ENCODE measurements around the gene RPTOR. TPM values are rescaled to one million over a fixed set of nuclear protein-coding genes. Genes with fewer than 3 reads are reported as not detected.

The RPTOR gene
- total and polyA plus RNA-seq, 2 experiments from 2014 or later = 6.6 to 16.1 TPM

DNA sequence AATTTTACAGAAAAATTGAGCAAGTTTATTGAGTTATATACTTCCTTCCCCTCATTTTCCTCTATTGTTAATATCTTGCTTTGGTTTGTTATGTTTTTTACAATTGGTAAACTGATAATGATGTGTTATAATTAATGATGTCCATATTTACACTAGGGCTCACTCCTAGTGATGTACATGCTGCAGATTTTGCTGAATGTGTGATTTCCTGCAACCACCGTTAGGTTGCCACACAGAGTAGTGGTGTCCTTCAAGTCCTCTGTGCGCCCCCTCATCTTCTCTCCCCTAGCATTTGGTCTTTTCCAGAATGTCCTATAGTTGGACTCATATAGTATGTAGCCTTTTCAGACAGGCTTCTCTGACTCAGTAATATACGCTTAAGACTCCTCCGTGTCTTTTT is 167.5 kb downstream of the RPTOR start:
- Histone ChIP-seq H3K27ac (no peak overlapping the region), H3K36me3 (ENCODE audit: low read depth) (no peaks in the 10 kb centered on the region), H3K9ac (no peak overlapping the region), H2AFZ (no peak overlapping the region), H3K4me3 (no peak overlapping the region), H3K27me3 (replicated peaks; ENCODE audit: insufficient read depth) (no peaks in the 10 kb centered on the region), H3K9me2 (ENCODE audit: insufficient read depth) (no peaks in the 10 kb centered on the region), H3F3A (ENCODE audit: insufficient read depth) (no peaks in the 10 kb centered on the region), H3K9me3 (ENCODE audit: low read depth) (no peaks in the 10 kb centered on the region), H3K79me2 (ENCODE audit: insufficient read depth) (peaks cover 74% of the 10 kb centered on the region), H3K4me2 (ENCODE audit: unreplicated experiment) (no peak overlapping the region), H3K4me1 (ENCODE audit: insufficient read depth) (no peaks in the 10 kb centered on the region), H4K20me1 (ENCODE audit: insufficient read depth) (no peaks in the 10 kb centered on the region)
- TF ChIP-seq EZH2 (IDR thresholded peaks at IDR 0.05; ENCODE audit: insufficient read depth, poor library complexity, severe bottlenecking) (no peak), EZH2phosphoT487 (IDR thresholded peaks at IDR 0.05; ENCODE audit: insufficient read depth, low read depth) (no peak)
- no peak for DNase-seq
- 97 to 98% methylated on average over 4 of the region's 4 CpGs for WGBS, 2 experiments (ENCODE audit: low coverage in 1 of 2, low lambda C conversion rate in 2 of 2, missing lambda C conversion rate in 2 of 2)
- in situ Hi-C loops (cut with MboI) = no loop called here

DNA sequence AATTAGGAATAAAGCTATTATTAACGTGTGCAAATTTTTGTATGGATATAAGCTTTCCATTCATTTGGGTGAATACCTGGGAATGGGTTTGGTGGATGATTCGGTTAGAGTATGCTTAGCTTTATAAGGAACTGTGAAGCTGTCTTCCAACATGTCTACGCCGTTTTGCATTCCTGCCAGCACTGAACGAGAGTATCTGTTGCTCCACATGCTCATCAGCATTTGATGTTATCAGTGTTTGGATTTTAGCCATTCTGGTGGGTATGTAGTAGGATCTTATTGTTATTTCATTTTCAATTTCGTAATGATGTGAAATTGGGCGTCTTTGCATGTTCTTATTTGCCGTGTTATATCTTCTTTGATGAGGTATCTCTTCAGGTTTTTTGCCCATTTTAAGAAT is 168.0 kb downstream of the RPTOR start:
- Histone ChIP-seq H3K79me2 (ENCODE audit: insufficient read depth) (peaks cover 74% of the 10 kb centered on the region), H3K9ac (no peak overlapping the region), H3K27me3 (replicated peaks; ENCODE audit: insufficient read depth) (no peaks in the 10 kb centered on the region), H3K9me2 (ENCODE audit: insufficient read depth) (no peaks in the 10 kb centered on the region), H3K9me3 (ENCODE audit: low read depth) (no peaks in the 10 kb centered on the region), H3K4me2 (ENCODE audit: unreplicated experiment) (no peak overlapping the region), H3K4me1 (ENCODE audit: insufficient read depth) (no peaks in the 10 kb centered on the region), H3K4me3 (no peak overlapping the region), H4K20me1 (ENCODE audit: insufficient read depth) (no peaks in the 10 kb centered on the region), H3K27ac (no peak overlapping the region), H3F3A (ENCODE audit: insufficient read depth) (no peaks in the 10 kb centered on the region), H2AFZ (no peak overlapping the region), H3K36me3 (ENCODE audit: low read depth) (no peaks in the 10 kb centered on the region)
- TF ChIP-seq EZH2 (IDR thresholded peaks at IDR 0.05; ENCODE audit: insufficient read depth, poor library complexity, severe bottlenecking) = no peak
- 91 to 92% methylated on average over 8 of the region's 8 CpGs for whole genome bisulfite sequencing, 2 experiments (ENCODE audit: low coverage in 1 of 2, low lambda C conversion rate in 2 of 2, missing lambda C conversion rate in 2 of 2)
- in situ Hi-C loops (cut with MboI) = no loop called here
- no peak for DNase-seq

- no peak for DNase-seq
- Histone ChIP-seq H3K9me3 (ENCODE audit: low read depth) (no peaks in the 10 kb centered on the region), H4K20me1 (ENCODE audit: insufficient read depth) (no peaks in the 10 kb centered on the region), H3K36me3 (ENCODE audit: low read depth) (no peaks in the 10 kb centered on the region), H3K9ac (no peak overlapping the region), H3K27ac (no peak overlapping the region), H3K27me3 (replicated peaks; ENCODE audit: insufficient read depth) (no peaks in the 10 kb centered on the region), H3K4me3 (no peak overlapping the region), H3F3A (ENCODE audit: insufficient read depth) (no peaks in the 10 kb centered on the region), H3K4me2 (ENCODE audit: unreplicated experiment) (no peak overlapping the region), H3K9me2 (ENCODE audit: insufficient read depth) (no peaks in the 10 kb centered on the region), H3K79me2 (ENCODE audit: insufficient read depth) (peaks cover 85% of the 10 kb centered on the region), H3K4me1 (ENCODE audit: insufficient read depth) (0 out of 2 replicates have a peak, but pooled peaks cover 4% of the 10 kb centered on the region), H2AFZ (no peak overlapping the region)
- TF ChIP-seq EZH2 (IDR thresholded peaks at IDR 0.05; ENCODE audit: insufficient read depth, poor library complexity, severe bottlenecking) = no peak
- TF ChIP-seq EZH2phosphoT487 (IDR thresholded peaks at IDR 0.05; ENCODE audit: insufficient read depth, low read depth) = no peak
- WGBS, 2 experiments (ENCODE audit: low coverage in 1 of 2, low lambda C conversion rate in 2 of 2, missing lambda C conversion rate in 2 of 2) = 94% methylated on average over 10 of the region's 10 CpGs
- in situ Hi-C loops (cut with MboI) = no loop called here
Measured at GRCh38 chr17:80716986-80717719, 172.5 kb downstream of the RPTOR start.

DNA sequence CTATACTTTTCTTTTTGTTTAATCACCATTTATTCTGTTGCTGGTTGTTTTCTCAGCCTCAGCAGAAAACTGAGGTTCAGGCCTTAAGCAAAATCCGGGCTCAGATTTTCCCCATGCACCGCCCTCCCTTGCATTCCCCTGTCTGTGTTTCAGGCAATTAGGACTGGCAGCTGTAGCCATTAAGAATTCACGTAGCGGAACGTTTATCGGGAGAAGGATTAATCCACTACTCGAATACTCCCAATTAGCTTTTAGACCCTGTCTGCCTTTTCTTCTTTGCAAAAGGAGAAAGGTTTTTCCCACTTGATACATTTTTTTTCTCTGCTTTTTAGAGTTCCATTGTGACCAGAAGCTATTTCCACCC is 173.1 kb downstream of the RPTOR start:
- peaks cover 85% of the 10 kb centered on the region for H3K79me2 ChIP-seq (ENCODE audit: insufficient read depth)
- H2AFZ ChIP-seq = no peak overlapping the region
- H3K9ac ChIP-seq = no peak overlapping the region
- 88 to 89% methylated on average over 7 of the region's 7 CpGs for WGBS, 2 experiments (ENCODE audit: low coverage in 1 of 2, low lambda C conversion rate in 2 of 2, missing lambda C conversion rate in 2 of 2)
- no peak overlapping the region for H3K4me2 ChIP-seq (ENCODE audit: unreplicated experiment)
- H3K9me2 ChIP-seq (ENCODE audit: insufficient read depth) = no peaks in the 10 kb centered on the region
- H3K4me3 ChIP-seq = no peak overlapping the region
- in situ Hi-C loops (cut with MboI) = no loop called here
- no peak for TF ChIP-seq EZH2 (IDR thresholded peaks at IDR 0.05; ENCODE audit: insufficient read depth, poor library complexity, severe bottlenecking)
- TF ChIP-seq EZH2phosphoT487 (IDR thresholded peaks at IDR 0.05; ENCODE audit: insufficient read depth, low read depth) = no peak
- no peaks in the 10 kb centered on the region for H4K20me1 ChIP-seq (ENCODE audit: insufficient read depth)
- no peaks in the 10 kb centered on the region for H3K9me3 ChIP-seq (ENCODE audit: low read depth)
- no peaks in the 10 kb centered on the region for H3F3A ChIP-seq (ENCODE audit: insufficient read depth)
- no peaks in the 10 kb centered on the region for H3K36me3 ChIP-seq (ENCODE audit: low read depth)
- DNase-seq = no peak
- H3K4me1 ChIP-seq (ENCODE audit: insufficient read depth) = 0 out of 2 replicates have a peak, but pooled peaks cover 4% of the 10 kb centered on the region
- no peaks in the 10 kb centered on the region for H3K27me3 ChIP-seq (replicated peaks; ENCODE audit: insufficient read depth)
- H3K27ac ChIP-seq = no peak overlapping the region
